H1 (cell line): ENCODE measurements around the gene MOCS3. TPM values are rescaled to one million over a fixed set of nuclear protein-coding genes. Genes with fewer than 3 reads are reported as not detected.

ENCODE experiments used
- CTCF ChIA-PET: fragments of 300-600 bp; sonication (Branson Sonifier 250); formaldehyde crosslinking; loops from one replicate; lab custom pipeline; 2021; ENCODE audit not compliant: partially characterized antibody; lab: Charles Lee
- POLR2A ChIA-PET: fragments of 300-600 bp; sonication (Branson Sonifier 250); formaldehyde crosslinking; loops from one replicate; lab custom pipeline; 2021; ENCODE audit warnings: inconsistent platforms; ENCODE audit not compliant: partially characterized antibody; lab: Charles Lee
- DNase-seq, 2 experiments: peaks; one replicate each; pipeline versions ENCODE4 v3.0.0 to v3.0.0-alpha.2; 2010 to 2022; ENCODE audit warnings: low spot score in 2 of 2, low read depth in 1 of 2, mixed read lengths in 1 of 2
- FAIRE-seq: peaks from 2 replicates; lab custom pipeline; 2011; peaks lifted over from hg19 to GRCh38; lab: Jason Lieb, UNC
- H2AFZ ChIP-seq: 2 replicates; pipeline ENCODE4 v1.8.1; 2012; ENCODE audit warnings: low read length, inconsistent platforms
- H2AK5ac ChIP-seq: 2 replicates; pipeline ENCODE4 v1.6.1; 2013; ENCODE audit warnings: low read depth, low read length
- H2BK120ac ChIP-seq: replicated peaks from 2 replicates; pipeline ENCODE3; 2013; ENCODE audit warnings: low read depth, low read length, inconsistent platforms
- H2BK12ac ChIP-seq: 2 replicates; pipeline ENCODE4 v1.6.1; 2013; ENCODE audit warnings: low read depth, low read length
- H2BK15ac ChIP-seq: 2 replicates; pipeline ENCODE4 v1.6.1; 2013; ENCODE audit warnings: low read length
- H2BK20ac ChIP-seq: 2 replicates; pipeline ENCODE4 v1.6.1; 2013; ENCODE audit warnings: low read length
- H2BK5ac ChIP-seq: 2 replicates; pipeline ENCODE4 v1.6.1; 2013; ENCODE audit warnings: low read depth, low read length
- H3K14ac ChIP-seq: 2 replicates; pipeline ENCODE4 v1.6.1; 2013; ENCODE audit warnings: inconsistent platforms; ENCODE audit not compliant: insufficient read length
- H3K18ac ChIP-seq: 2 replicates; pipeline ENCODE4 v1.6.1; 2013; ENCODE audit warnings: low read length; ENCODE audit errors: extremely low read depth
- H3K23ac ChIP-seq: 2 replicates; pipeline ENCODE4 v1.6.1; 2013; ENCODE audit warnings: inconsistent platforms; ENCODE audit not compliant: insufficient read length
- H3K23me2 ChIP-seq: 2 replicates; pipeline ENCODE4 v1.6.1; 2013; ENCODE audit warnings: low read depth, low read length
- H3K27ac ChIP-seq: 2 replicates; pipeline ENCODE4 v1.6.1; 2011; ENCODE audit warnings: low read depth, low read length, inconsistent platforms
- H3K27me3 ChIP-seq, 4 experiments: replicated peaks in 1 of 4; 1 replicate in 1 of 4; 2 replicates in 3 of 4; pipeline versions ENCODE4 v1.6.1 to v1.8.1; 2011 to 2013; ENCODE audit warnings: low read length in 3 of 4, mild to moderate bottlenecking in 3 of 4, inconsistent platforms in 2 of 4, mixed read lengths in 2 of 4, moderate library complexity in 1 of 4; ENCODE audit not compliant: control insufficient read depth in 3 of 4, insufficient read depth in 3 of 4; ENCODE audit errors: extremely low read depth in 1 of 4
- H3K36me3 ChIP-seq, 4 experiments: 2 replicates each; pipeline versions ENCODE4 v1.6.1 to v1.8.1; 2011 to 2013; ENCODE audit warnings: mild to moderate bottlenecking in 4 of 4, low read length in 3 of 4, moderate library complexity in 2 of 4, control low read depth in 1 of 4, inconsistent platforms in 1 of 4; ENCODE audit not compliant: insufficient read depth in 4 of 4, control insufficient read depth in 2 of 4
- H3K4ac ChIP-seq: replicated peaks from 2 replicates; pipeline ENCODE3; 2013; ENCODE audit warnings: low read length, low read depth, mixed read lengths, inconsistent platforms; ENCODE audit not compliant: insufficient read length
- H3K4me1 ChIP-seq, 4 experiments: replicated peaks in 1 of 4; 1 replicate in 1 of 4; 2 replicates in 3 of 4; pipeline versions ENCODE4 v1.6.1 to v1.8.1; 2011 to 2013; ENCODE audit warnings: low read length in 3 of 4, inconsistent platforms in 2 of 4, mixed read lengths in 1 of 4; ENCODE audit not compliant: insufficient read depth in 4 of 4, control insufficient read depth in 3 of 4
- H3K4me2 ChIP-seq, 2 experiments: 2 replicates each; pipeline versions ENCODE4 v1.6.1 to v1.8.1; 2011 to 2013; ENCODE audit warnings: low read depth in 2 of 2, low read length in 2 of 2, control low read depth in 1 of 2, inconsistent platforms in 1 of 2, mild to moderate bottlenecking in 1 of 2; ENCODE audit not compliant: insufficient read depth in 1 of 2
- H3K4me3 ChIP-seq, 4 experiments: fragments of 200-600, 300-600 bp in 1 of 4; sonication (generic), shearing (Covaris generic), sonication (Bioruptor Twin) in 1 of 4; 2 replicates each; pipeline versions ENCODE4 v1.5.1 to v1.8.1; 2011 to 2016; ENCODE audit warnings: low read length in 4 of 4, low read depth in 3 of 4, control low read depth in 2 of 4, inconsistent platforms in 2 of 4, mild to moderate bottlenecking in 2 of 4, mixed read lengths in 1 of 4, moderate library complexity in 1 of 4; ENCODE audit not compliant: insufficient read depth in 2 of 4; ENCODE audit errors: extremely low read depth in 1 of 4
- H3K56ac ChIP-seq: replicated peaks from 2 replicates; pipeline ENCODE3; 2013; ENCODE audit warnings: low read depth, mild to moderate bottlenecking, mixed read lengths, low read length, inconsistent platforms; ENCODE audit not compliant: insufficient read length
- H3K79me1 ChIP-seq: 2 replicates; pipeline ENCODE4 v1.6.1; 2013; ENCODE audit warnings: low read depth, low read length, control low read depth
- H3K79me2 ChIP-seq, 2 experiments: 2 replicates each; pipeline versions ENCODE4 v1.6.1 to v1.8.1; 2012 to 2013; ENCODE audit warnings: low read length in 2 of 2, mild to moderate bottlenecking in 2 of 2, inconsistent platforms in 1 of 2; ENCODE audit not compliant: insufficient read depth in 2 of 2, control insufficient read depth in 1 of 2
- H3K9ac ChIP-seq, 4 experiments: replicated peaks in 1 of 4; 1 replicate in 1 of 4; 2 replicates in 3 of 4; pipeline versions ENCODE4 v1.6.1 to v1.8.1; 2011 to 2013; ENCODE audit warnings: low read depth in 3 of 4, low read length in 3 of 4, control low read depth in 2 of 4, mild to moderate bottlenecking in 2 of 4, moderate library complexity in 2 of 4, inconsistent platforms in 1 of 4; ENCODE audit errors: extremely low read depth in 1 of 4
- H3K9me3 ChIP-seq, 2 experiments: 2 replicates each; pipeline versions ENCODE4 v1.6.1 to v1.8.1; 2012 to 2013; ENCODE audit warnings: mild to moderate bottlenecking in 2 of 2, moderate library complexity in 2 of 2, control low read depth in 1 of 2, inconsistent platforms in 1 of 2, low read depth in 1 of 2, low read length in 1 of 2, mixed read lengths in 1 of 2; ENCODE audit not compliant: insufficient read depth in 2 of 2
- H4K20me1 ChIP-seq, 2 experiments: replicated peaks in 1 of 2; 2 replicates each; pipeline versions ENCODE3 to v1.8.1; 2011 to 2013; ENCODE audit warnings: inconsistent platforms in 2 of 2, low read length in 2 of 2, mild to moderate bottlenecking in 1 of 2; ENCODE audit not compliant: insufficient read depth in 2 of 2, control insufficient read depth in 1 of 2
- H4K5ac ChIP-seq: 2 replicates; pipeline ENCODE4 v1.6.1; 2013; ENCODE audit warnings: low read length, low read depth, mixed read lengths, inconsistent platforms; ENCODE audit not compliant: insufficient read length
- H4K8ac ChIP-seq: 2 replicates; pipeline ENCODE4 v1.8.0; 2013; ENCODE audit warnings: mild to moderate bottlenecking, moderate library complexity, low read length, inconsistent platforms; ENCODE audit not compliant: insufficient read depth; ENCODE audit errors: extremely low read depth
- H4K91ac ChIP-seq: replicated peaks from 2 replicates; pipeline ENCODE3; 2013; ENCODE audit warnings: low read length, mixed read lengths, inconsistent platforms; ENCODE audit not compliant: insufficient read length
- BCL11A ChIP-seq, 2 experiments: IDR thresholded peaks; one replicate each; pipeline ENCODE4 v1.6.1; 2011; ENCODE audit warnings: low read depth in 2 of 2, low read length in 2 of 2, mild to moderate bottlenecking in 2 of 2
- EGR1 ChIP-seq: IDR thresholded peaks from 2 replicates; pipeline ENCODE4 v1.6.1; 2011; ENCODE audit warnings: low read depth, low read length, borderline replicate concordance
- FOSL1 ChIP-seq: IDR thresholded peaks from 2 replicates; pipeline ENCODE4 v1.6.1; 2011; ENCODE audit warnings: mild to moderate bottlenecking, low read depth, low read length, moderate library complexity; ENCODE audit not compliant: insufficient read depth
- POLR2A ChIP-seq, 2 experiments: IDR thresholded peaks; 1 replicate in 1 of 2; 2 replicates in 1 of 2; pipeline ENCODE4 v1.6.1; 2011; ENCODE audit warnings: low read depth in 2 of 2, low read length in 2 of 2, mild to moderate bottlenecking in 2 of 2; ENCODE audit errors: control extremely low read depth in 1 of 2
- SIN3A ChIP-seq, 2 experiments: IDR thresholded peaks in 1 of 2; conservative IDR thresholded peaks in 1 of 2; 2 replicates each; pipeline ENCODE4 v1.6.1; 2011 to 2012; ENCODE audit warnings: low read length in 2 of 2, improper control_type of control experiment in 1 of 2, low read depth in 1 of 2, mild to moderate bottlenecking in 1 of 2
- SIRT6 ChIP-seq: IDR thresholded peaks from one replicate; pipeline ENCODE4 v1.7.1; 2012; ENCODE audit warnings: low read length, inconsistent platforms
- YY1 ChIP-seq: IDR thresholded peaks from 2 replicates; pipeline ENCODE4 v1.6.1; 2011; ENCODE audit warnings: low read depth, mild to moderate bottlenecking, low read length
- WGBS, 2 experiments: shearing (Covaris generic) in 1 of 2; methylation state at CpG; one replicate each; pipeline versions ENCODE4 v1.1.6 to v1.1.7; 2013 to 2015; ENCODE audit warnings: low lambda C conversion rate in 2 of 2, mixed read lengths in 2 of 2, inconsistent platforms in 1 of 2, low coverage in 1 of 2, missing lambda C conversion rate in 1 of 2; ENCODE audit not compliant: insufficient replicate concordance in 2 of 2, insufficient coverage in 1 of 2, insufficient read length in 1 of 2; ENCODE audit errors: extremely low coverage in 1 of 2, missing lambda C conversion rate in 1 of 2; 5-methylcytosine and 5-hydroxymethylcytosine counted together
- polyA plus RNA-seq, 7 experiments: library from polyadenylated mRNA; depleted of rRNA in 3 of 7; stranded (reverse) in 5 of 7; unstranded in 2 of 7; fragments of >200 nt in 5 of 7; fragments of 200-250 nt in 2 of 7; gene quantifications; 1 replicate in 5 of 7; 2 replicates in 1 of 7; 4 replicates in 1 of 7; pipeline versions ENCODE4 v1.2.1 to v1.2.3, GENCODE V29; 2011 to 2013; ENCODE audit warnings: missing spikeins in 2 of 7, mixed read lengths in 2 of 7
- total RNA-seq: library from RNA; stranded (reverse); fragmentation: NEBNext Ultra II Directional; extraction: Animal tissue kit (Norgen Biotek cat#: 25700); gene quantifications from 2 replicates; pipeline ENCODE4 v1.2.1, GENCODE V29; 2021
- TF ChIP-seq, protein P1 (sequence below): IDR thresholded peaks from 2 replicates; pipeline ENCODE4 v1.6.1; 2011; ENCODE audit warnings: low read length, improper control_type of control experiment
- TF ChIP-seq, protein P2 (sequence below): IDR thresholded peaks from 2 replicates; pipeline ENCODE4 v1.6.1; 2011; ENCODE audit warnings: low read depth, mild to moderate bottlenecking, low read length; ENCODE audit not compliant: insufficient read depth
- TF ChIP-seq, protein P3 (sequence below), 3 experiments: IDR thresholded peaks; 1 replicate in 2 of 3; 2 replicates in 1 of 3; pipeline versions ENCODE4 v1.5.1 to v1.6.1; 2011; ENCODE audit warnings: low read length in 3 of 3, mild to moderate bottlenecking in 3 of 3, inconsistent platforms in 2 of 3, low read depth in 1 of 3, moderate library complexity in 1 of 3; ENCODE audit not compliant: insufficient read depth in 1 of 3; ENCODE audit errors: control extremely low read depth in 1 of 3

Gene MOCS3
- total and polyA plus RNA-seq, 2 of the 8 experiments (the other 6 are each of a cell fraction or from before 2014, with no cell fraction given) = 6.2 to 6.3 TPM

DNA sequence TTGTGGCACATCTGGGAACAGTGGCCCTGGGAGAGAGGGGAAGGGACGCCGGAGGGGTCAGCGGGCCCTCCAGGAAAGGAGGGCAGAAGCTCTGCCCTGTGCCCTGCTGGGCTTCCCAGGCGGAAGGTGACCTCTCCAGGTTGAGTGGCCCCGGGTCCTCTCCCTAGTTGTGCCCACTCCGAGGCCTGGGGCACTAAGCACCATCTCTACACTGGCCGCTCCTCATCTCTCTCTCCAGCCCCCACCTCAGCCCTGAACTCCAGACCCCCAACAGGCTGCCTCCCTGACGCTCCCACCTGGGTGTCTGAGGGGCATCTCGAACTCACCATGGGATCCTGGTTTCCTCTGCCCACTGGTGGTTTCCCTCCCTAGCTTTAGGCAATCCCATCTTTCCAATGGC, 46.2 kb downstream of the MOCS3 start:
- Histone ChIP-seq H4K8ac (no peak overlapping the region), H3K27me3 (no peaks in the 10 kb centered on the region; a peak in 1 of 7 replicates), H3K9me3 (no peaks in the 10 kb centered on the region), H2AFZ (no peak overlapping the region), H3K23ac (no peak overlapping the region), H3K23me2 (no peaks in the 10 kb centered on the region), H3K9ac (no peak overlapping the region), H3K14ac (no peak overlapping the region), H3K56ac (no peak overlapping the region), H3K4ac (no peak overlapping the region), H3K4me3 (no peak overlapping the region), H4K20me1 (no peaks in the 10 kb centered on the region), H2BK120ac (no peak overlapping the region), H3K36me3 (no peaks in the 10 kb centered on the region; a peak in 1 of 8 replicates), H2AK5ac (no peak overlapping the region), H3K4me2 (no peak overlapping the region), H2BK5ac (no peak overlapping the region), H4K91ac (no peak overlapping the region), H3K27ac (no peak overlapping the region), H3K79me2 (no peaks in the 10 kb centered on the region), H3K4me1 (no peaks in the 10 kb centered on the region), H3K79me1 (no peaks in the 10 kb centered on the region), H3K18ac (no peak overlapping the region), H2BK12ac (no peak overlapping the region), H2BK15ac (no peak overlapping the region), H4K5ac (no peak overlapping the region), H2BK20ac (no peak overlapping the region)
- ChIA-PET CTCF (interaction anchor here (1.3 to 2.8 kb wide), 5 partner anchors 8 to 37 kb away, joined by 3 to 15 read pairs (median 10); no protein-coding TSS in a partner anchor), POLR2A (no interaction called here)
- 95% methylated on average over 7 of the region's 9 CpGs; no CpG with 5 or more reads in 1 of the 2 experiments for WGBS, 2 experiments
- DNase-seq (no peak), FAIRE-seq (no peak)
- TF ChIP-seq BCL11A (IDR thresholded peaks at IDR 0.05; ENCODE audit: low read depth in 2 of 2, low read length in 2 of 2) (no peak), SIN3A (conservative IDR thresholded peaks at IDR 0.05 in 1 of 2, IDR thresholded peaks at IDR 0.05 in 1 of 2; ENCODE audit: low read depth in 1 of 2, low read length in 2 of 2) (no peak), FOSL1 (no peak), EGR1 (no peak), SIRT6 (no peak), YY1 (no peak), POLR2A (IDR thresholded peaks at IDR 0.05; ENCODE audit: control extremely low read depth in 1 of 2, low read depth in 2 of 2, low read length in 2 of 2) (no peak)
- TF ChIP-seq, protein P1, sequence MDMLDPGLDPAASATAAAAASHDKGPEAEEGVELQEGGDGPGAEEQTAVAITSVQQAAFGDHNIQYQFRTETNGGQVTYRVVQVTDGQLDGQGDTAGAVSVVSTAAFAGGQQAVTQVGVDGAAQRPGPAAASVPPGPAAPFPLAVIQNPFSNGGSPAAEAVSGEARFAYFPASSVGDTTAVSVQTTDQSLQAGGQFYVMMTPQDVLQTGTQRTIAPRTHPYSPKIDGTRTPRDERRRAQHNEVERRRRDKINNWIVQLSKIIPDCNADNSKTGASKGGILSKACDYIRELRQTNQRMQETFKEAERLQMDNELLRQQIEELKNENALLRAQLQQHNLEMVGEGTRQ = no peak
- TF ChIP-seq, protein P2, sequence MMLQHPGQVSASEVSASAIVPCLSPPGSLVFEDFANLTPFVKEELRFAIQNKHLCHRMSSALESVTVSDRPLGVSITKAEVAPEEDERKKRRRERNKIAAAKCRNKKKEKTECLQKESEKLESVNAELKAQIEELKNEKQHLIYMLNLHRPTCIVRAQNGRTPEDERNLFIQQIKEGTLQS = no peak
- TF ChIP-seq, protein P3, sequence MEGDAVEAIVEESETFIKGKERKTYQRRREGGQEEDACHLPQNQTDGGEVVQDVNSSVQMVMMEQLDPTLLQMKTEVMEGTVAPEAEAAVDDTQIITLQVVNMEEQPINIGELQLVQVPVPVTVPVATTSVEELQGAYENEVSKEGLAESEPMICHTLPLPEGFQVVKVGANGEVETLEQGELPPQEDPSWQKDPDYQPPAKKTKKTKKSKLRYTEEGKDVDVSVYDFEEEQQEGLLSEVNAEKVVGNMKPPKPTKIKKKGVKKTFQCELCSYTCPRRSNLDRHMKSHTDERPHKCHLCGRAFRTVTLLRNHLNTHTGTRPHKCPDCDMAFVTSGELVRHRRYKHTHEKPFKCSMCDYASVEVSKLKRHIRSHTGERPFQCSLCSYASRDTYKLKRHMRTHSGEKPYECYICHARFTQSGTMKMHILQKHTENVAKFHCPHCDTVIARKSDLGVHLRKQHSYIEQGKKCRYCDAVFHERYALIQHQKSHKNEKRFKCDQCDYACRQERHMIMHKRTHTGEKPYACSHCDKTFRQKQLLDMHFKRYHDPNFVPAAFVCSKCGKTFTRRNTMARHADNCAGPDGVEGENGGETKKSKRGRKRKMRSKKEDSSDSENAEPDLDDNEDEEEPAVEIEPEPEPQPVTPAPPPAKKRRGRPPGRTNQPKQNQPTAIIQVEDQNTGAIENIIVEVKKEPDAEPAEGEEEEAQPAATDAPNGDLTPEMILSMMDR (IDR thresholded peaks at IDR 0.05; ENCODE audit: control extremely low read depth in 1 of 3, insufficient read depth in 1 of 3, low read depth in 1 of 3, low read length in 3 of 3) = no peak
